Measurements from ENCODE around the gene IL37. TPM values are rescaled to one million over a fixed set of nuclear protein-coding genes. Genes with fewer than 3 reads are reported as not detected.

IL37 gene
- total RNA-seq, 1 experiment from 2014 or later = not detected

GRCh38 chr2:112893752-112894151, 17.2 kb upstream of the IL37 start:
- Histone ChIP-seq H3K4ac (ENCODE audit: low read depth, low read length) (no peak overlapping the region), H3T11ph (ENCODE audit: low read length) (no peak overlapping the region), H3K4me1 (ENCODE audit: insufficient read depth, low read length) (no peaks in the 10 kb centered on the region), H2BK20ac (ENCODE audit: low read depth, low read length, poor library complexity, severe bottlenecking) (no peak overlapping the region), H3K79me1 (ENCODE audit: insufficient read depth, low read depth, low read length, poor library complexity, severe bottlenecking) (no peaks in the 10 kb centered on the region), H2BK12ac (ENCODE audit: insufficient read length, low read depth, low read length) (no peak overlapping the region), H3K9me3 (ENCODE audit: control insufficient read depth, low read depth, low read length) (no peaks in the 10 kb centered on the region), H2AK5ac (ENCODE audit: insufficient read length, low read length) (no peak overlapping the region), H4K8ac (replicated peaks; ENCODE audit: insufficient read length, low read depth, low read length) (no peak overlapping the region), H3K27ac (ENCODE audit: insufficient read length, low read depth, low read length) (no peak overlapping the region), H4K91ac (ENCODE audit: insufficient read length, low read depth, low read length) (no peak overlapping the region), H2BK120ac (ENCODE audit: low read depth, low read length, poor library complexity, severe bottlenecking) (no peak overlapping the region), H3K9ac (ENCODE audit: extremely low read depth, insufficient read length, low read length) (no peak overlapping the region), H3K23me2 (ENCODE audit: insufficient read length, low read depth, low read length, poor library complexity, severe bottlenecking) (no peaks in the 10 kb centered on the region), H3K79me2 (ENCODE audit: insufficient read depth, low read length) (no peaks in the 10 kb centered on the region), H3K56ac (ENCODE audit: insufficient read length, low read depth, low read length) (no peak overlapping the region), H2BK5ac (ENCODE audit: insufficient read length, low read length) (no peak overlapping the region), H3K4me2 (ENCODE audit: insufficient read depth, insufficient read length, low read length) (no peak overlapping the region), H2AFZ (ENCODE audit: low read length) (no peak overlapping the region), H3K18ac (ENCODE audit: insufficient read length, low read depth, low read length) (no peak overlapping the region), H4K5ac (ENCODE audit: insufficient read length, low read depth, low read length) (no peak overlapping the region), H3K14ac (ENCODE audit: insufficient read depth, low read length) (no peak overlapping the region), H3K27me3 (ENCODE audit: insufficient read depth, low read length) (no peaks in the 10 kb centered on the region), H2BK15ac (ENCODE audit: low read depth, low read length) (no peak overlapping the region), H3K23ac (ENCODE audit: insufficient read length, low read depth, low read length) (no peak overlapping the region), H4K20me1 (ENCODE audit: control insufficient read depth, insufficient read depth, insufficient read length) (no peaks in the 10 kb centered on the region)
- Mint-ChIP-seq H3K9me3 (no peaks in the 10 kb centered on the region; a peak in 1 of 5 replicates), H3K36me3 (ENCODE audit: insufficient read depth in 1 of 3, low read depth in 3 of 3) (no peaks in the 10 kb centered on the region), H3K4me1 (no peaks in the 10 kb centered on the region), H3K27me3 (ENCODE audit: low read depth) (no peaks in the 10 kb centered on the region), H3K27ac (no peak overlapping the region), H3K4me3 (no peak overlapping the region)
- no CpG with 5 or more reads among the region's 2 CpGs for WGBS (ENCODE audit: extremely low coverage, insufficient read length, low lambda C conversion rate)
- no peak for DNase-seq
- TF ChIP-seq CTCF (conservative IDR thresholded peaks at IDR 0.05) = no peak

All from H9 (cell line).